RWPE1 (cell line): ENCODE data around the gene TTC6.

Source experiments
- CTCF ChIA-PET: fragments of 350-600 bp; sonication (Branson Sonifier 250); formaldehyde crosslinking; extraction: SDS; loops from one replicate; lab custom pipeline; 2021; lab: Yijun Ruan, JAX
- POLR2A ChIA-PET: fragments of 400-600 bp; formaldehyde crosslinking; extraction: SDS; loops from one replicate; lab custom pipeline; 2020; ENCODE audit warnings: antibody characterized with exemption; ENCODE audit not compliant: low non-redundant PET; lab: Yijun Ruan, JAX
- DNase-seq: peaks from one replicate; pipeline ENCODE4 v3.0.0; 2012; ENCODE audit warnings: low spot score
- H3K27ac ChIP-seq: fragments of 450-650 bp; 2 replicates; pipeline ENCODE4 v1.5.1; 2017
- TF ChIP-seq, protein P1 (sequence below): fragments of 450-650 bp; conservative IDR thresholded peaks from 2 replicates; pipeline ENCODE4 v1.5.1; 2017; ENCODE audit warnings: low read depth, mild to moderate bottlenecking

Gene TTC6

GRCh38 chr14:37588956-37589714, 6.3 kb upstream of the TTC6 start:
- DNase-seq, result no peak
- ChIA-PET POLR2A (no interaction called here), CTCF (interaction anchor here (0.5 to 0.8 kb wide), 4 partner anchors 153 to 359 kb away, joined by 3 to 4 read pairs (median 3); no protein-coding TSS in a partner anchor)
- TF ChIP-seq, protein P1, sequence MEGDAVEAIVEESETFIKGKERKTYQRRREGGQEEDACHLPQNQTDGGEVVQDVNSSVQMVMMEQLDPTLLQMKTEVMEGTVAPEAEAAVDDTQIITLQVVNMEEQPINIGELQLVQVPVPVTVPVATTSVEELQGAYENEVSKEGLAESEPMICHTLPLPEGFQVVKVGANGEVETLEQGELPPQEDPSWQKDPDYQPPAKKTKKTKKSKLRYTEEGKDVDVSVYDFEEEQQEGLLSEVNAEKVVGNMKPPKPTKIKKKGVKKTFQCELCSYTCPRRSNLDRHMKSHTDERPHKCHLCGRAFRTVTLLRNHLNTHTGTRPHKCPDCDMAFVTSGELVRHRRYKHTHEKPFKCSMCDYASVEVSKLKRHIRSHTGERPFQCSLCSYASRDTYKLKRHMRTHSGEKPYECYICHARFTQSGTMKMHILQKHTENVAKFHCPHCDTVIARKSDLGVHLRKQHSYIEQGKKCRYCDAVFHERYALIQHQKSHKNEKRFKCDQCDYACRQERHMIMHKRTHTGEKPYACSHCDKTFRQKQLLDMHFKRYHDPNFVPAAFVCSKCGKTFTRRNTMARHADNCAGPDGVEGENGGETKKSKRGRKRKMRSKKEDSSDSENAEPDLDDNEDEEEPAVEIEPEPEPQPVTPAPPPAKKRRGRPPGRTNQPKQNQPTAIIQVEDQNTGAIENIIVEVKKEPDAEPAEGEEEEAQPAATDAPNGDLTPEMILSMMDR, result no peak
- no peak overlapping the region for H3K27ac ChIP-seq

DNA sequence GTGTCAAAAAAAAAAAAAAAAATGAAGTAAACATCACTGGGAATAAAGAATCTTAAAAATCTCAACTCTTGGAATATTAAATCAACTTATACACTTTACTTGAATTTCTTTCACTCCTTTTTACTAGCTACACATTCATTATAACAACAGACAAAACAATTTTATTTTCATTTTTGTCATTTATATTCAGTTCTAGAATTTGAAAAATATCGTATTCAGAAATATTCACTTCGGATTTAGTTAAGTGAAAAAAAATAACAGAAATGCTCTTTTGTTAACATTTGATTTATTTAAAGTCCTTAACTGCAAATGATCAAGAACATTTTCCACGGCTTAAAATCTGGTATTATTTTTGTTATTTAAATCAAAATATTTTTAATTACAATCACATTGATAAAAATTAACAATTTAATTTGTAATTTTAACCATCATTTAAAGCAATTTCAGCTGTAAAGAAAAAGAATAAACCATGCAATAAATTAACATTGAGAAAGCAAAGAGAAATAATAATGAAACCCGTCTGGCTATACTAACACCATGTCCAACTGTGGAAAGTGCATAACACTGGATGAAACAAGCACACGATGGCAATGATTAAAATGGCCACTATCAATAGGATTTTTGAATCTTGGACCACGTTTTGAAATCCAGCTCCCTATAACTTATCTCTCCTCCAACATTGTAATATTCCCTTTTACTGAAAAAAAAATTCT, 5.6 kb upstream of the TTC6 start:
- ChIA-PET POLR2A (no interaction called here), CTCF (interaction anchor here (0.6 to 0.7 kb wide), 4 partner anchors 152 to 1464 kb away, joined by 3 to 6 read pairs (median 4); no protein-coding TSS in a partner anchor)
- no peak overlapping the region for H3K27ac ChIP-seq
- TF ChIP-seq, protein P1, result no peak
- DNase-seq, result no peak

GRCh38 chr14:37590428-37591139, 4.8 kb upstream of the TTC6 start:
- no peak overlapping the region for H3K27ac ChIP-seq
- DNase-seq, result no peak
- ChIA-PET CTCF (interaction anchor here (0.6 to 1.2 kb wide), 3 partner anchors 339 to 1465 kb away, joined by 3 to 6 read pairs (median 4); no protein-coding TSS in a partner anchor), POLR2A (no interaction called here)
- TF ChIP-seq, protein P1, result no peak

- no peak overlapping the region for H3K27ac ChIP-seq
- ChIA-PET POLR2A (no interaction called here), CTCF (interaction anchor here (0.6 to 1.2 kb wide), 4 partner anchors 221 to 369 kb away, joined by 3 to 4 read pairs (median 4); no protein-coding TSS in a partner anchor)
- TF ChIP-seq, protein P1, result no peak
- DNase-seq, result no peak
These were observed 4.0 kb upstream of the TTC6 start for GRCh38 chr14:37591311-37591940.

DNA sequence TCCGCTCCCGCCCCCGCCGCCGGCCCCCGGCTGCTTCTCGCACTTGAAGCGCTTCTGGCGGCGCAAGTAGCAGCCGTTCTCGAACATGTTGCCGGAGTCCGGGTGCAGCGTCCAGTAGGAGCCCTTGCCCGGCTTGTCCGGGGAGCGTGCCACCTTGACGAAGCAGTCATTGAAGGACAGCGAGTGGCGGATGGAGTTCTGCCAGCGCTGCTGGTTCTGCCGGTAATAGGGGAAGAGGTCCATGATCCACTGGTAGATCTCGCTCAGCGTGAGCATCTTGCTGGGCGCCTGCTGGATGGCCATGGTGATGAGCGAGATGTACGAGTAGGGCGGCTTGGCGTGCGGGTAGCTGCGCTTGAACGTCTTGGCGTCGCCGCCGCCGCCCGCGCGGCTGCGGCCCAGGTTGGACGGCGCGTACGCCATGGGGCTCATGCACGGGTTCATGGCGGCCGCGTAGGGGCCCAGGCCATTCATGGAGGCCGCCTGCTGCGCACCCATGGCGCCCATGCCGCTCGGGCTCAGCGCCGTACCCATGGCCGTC, 3.4 kb upstream of the TTC6 start:
- ChIA-PET POLR2A (no interaction called here), CTCF (interaction anchor here (0.6 to 1.2 kb wide), 4 partner anchors 221 to 370 kb away, joined by 3 to 4 read pairs (median 4); no protein-coding TSS in a partner anchor)
- DNase-seq, result no peak
- H3K27ac ChIP-seq, result no peak overlapping the region
- TF ChIP-seq, protein P1, result no peak
